SK-N-SH (cell line): ENCODE data around the gene KCNN2.

ENCODE experiments used
- MXI1 ChIP-seq: IDR thresholded peaks from 2 replicates; pipeline ENCODE4 v1.6.1; 2012; ENCODE audit warnings: mild to moderate bottlenecking, low read depth, low read length, improper control_type of control experiment
- REST ChIP-seq: IDR thresholded peaks from 2 replicates; pipeline ENCODE4 v1.6.1; 2012; ENCODE audit warnings: mild to moderate bottlenecking, low read depth, low read length, moderate library complexity
- TF ChIP-seq, protein P1 (sequence below): fragments of 200-600 bp; sonication (generic); IDR thresholded peaks from 2 replicates; pipeline ENCODE4 v1.6.1; 2017; ENCODE audit warnings: antibody characterized with exemption, mild to moderate bottlenecking, moderate library complexity
- TF ChIP-seq, protein P2 (sequence below): IDR thresholded peaks from 2 replicates; pipeline ENCODE4 v1.4.0; 2012; ENCODE audit warnings: low read depth, borderline replicate concordance

- TF ChIP-seq MXI1 (no peak), REST (no peak)
- TF ChIP-seq, protein P1, sequence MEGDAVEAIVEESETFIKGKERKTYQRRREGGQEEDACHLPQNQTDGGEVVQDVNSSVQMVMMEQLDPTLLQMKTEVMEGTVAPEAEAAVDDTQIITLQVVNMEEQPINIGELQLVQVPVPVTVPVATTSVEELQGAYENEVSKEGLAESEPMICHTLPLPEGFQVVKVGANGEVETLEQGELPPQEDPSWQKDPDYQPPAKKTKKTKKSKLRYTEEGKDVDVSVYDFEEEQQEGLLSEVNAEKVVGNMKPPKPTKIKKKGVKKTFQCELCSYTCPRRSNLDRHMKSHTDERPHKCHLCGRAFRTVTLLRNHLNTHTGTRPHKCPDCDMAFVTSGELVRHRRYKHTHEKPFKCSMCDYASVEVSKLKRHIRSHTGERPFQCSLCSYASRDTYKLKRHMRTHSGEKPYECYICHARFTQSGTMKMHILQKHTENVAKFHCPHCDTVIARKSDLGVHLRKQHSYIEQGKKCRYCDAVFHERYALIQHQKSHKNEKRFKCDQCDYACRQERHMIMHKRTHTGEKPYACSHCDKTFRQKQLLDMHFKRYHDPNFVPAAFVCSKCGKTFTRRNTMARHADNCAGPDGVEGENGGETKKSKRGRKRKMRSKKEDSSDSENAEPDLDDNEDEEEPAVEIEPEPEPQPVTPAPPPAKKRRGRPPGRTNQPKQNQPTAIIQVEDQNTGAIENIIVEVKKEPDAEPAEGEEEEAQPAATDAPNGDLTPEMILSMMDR: no peak
- TF ChIP-seq, protein P2, sequence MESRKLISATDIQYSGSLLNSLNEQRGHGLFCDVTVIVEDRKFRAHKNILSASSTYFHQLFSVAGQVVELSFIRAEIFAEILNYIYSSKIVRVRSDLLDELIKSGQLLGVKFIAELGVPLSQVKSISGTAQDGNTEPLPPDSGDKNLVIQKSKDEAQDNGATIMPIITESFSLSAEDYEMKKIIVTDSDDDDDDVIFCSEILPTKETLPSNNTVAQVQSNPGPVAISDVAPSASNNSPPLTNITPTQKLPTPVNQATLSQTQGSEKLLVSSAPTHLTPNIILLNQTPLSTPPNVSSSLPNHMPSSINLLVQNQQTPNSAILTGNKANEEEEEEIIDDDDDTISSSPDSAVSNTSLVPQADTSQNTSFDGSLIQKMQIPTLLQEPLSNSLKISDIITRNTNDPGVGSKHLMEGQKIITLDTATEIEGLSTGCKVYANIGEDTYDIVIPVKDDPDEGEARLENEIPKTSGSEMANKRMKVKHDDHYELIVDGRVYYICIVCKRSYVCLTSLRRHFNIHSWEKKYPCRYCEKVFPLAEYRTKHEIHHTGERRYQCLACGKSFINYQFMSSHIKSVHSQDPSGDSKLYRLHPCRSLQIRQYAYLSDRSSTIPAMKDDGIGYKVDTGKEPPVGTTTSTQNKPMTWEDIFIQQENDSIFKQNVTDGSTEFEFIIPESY: no peak
Observed at GRCh38 chr5:114325541-114325940, 36.3 kb upstream of the KCNN2 start.
